GM18498 (cell line): ENCODE results near the gene FAM118B.

ENCODE experiments used
- ATAC-seq: cut with Tn5 transposase; IDR thresholded peaks from one replicate; pipeline ENCODE4 v1.9.1; 2021; ENCODE audit warnings: mild to moderate bottlenecking, moderate library complexity; ENCODE audit not compliant: unreplicated experiment

The FAM118B gene

DNA sequence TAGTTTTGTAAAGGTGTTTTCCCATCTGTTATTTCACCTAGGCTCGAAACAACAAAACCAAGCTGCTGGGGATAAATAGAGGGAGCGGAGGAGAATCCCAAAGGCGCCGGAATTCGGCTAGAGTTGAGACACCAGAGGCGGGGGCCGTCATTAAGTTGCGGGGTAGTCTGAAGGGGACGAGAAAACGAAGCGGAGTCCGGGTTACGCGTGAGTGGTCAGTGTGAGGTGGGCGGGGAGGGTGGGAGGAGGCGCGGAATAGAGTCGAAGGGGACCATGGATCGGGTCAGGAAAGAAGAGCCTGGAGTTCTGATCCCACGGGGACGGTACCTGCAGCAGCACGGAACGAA, 56.8 kb downstream of the FAM118B start:
- ATAC-seq: no peak

DNA sequence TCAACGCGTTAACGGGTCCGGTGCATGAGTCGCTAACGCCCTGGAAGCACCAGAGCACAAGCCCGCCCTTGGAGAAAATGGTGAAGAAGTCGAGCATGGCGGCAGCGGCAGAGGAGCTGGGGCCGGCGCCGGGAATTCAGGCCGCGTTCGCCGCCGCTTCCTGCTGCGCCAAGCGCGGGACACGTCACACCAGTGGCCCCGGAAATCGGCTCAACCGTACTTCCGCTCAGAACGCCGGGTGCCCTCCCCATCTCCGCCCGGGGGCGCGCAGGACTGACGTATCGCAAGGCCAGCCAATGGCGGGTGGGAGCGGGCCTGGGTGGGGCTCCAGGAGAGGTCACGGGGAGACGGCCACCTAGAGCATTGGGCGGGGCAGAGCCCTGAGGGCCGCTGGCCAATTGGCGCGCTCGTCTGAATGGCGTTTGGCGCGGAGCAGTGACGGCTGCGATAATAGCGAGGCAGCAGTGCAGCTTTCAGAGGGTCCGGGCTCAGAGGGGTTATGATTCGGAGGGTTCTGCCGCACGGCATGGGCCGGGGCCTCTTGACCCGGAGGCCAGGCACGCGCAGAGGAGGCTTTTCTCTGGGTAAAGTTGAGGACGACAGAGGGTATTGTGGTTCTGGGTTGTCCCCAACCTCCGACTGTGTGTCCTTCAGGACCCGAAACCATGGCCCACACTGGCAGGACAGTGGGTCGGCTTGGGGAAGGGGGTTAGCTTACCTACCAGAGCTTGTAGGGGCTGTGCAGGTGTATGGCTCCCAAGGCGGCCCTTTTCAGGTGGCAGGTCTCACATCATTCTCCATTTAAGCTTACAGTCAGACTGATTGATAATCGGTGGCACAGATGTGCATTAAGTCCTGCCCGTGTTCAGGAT, 57.4 kb downstream of the FAM118B start, which contains the start of the genes FOXRED1 and SRPRA:
FOXRED1 (plus strand) TSS at position 447 of the 872 bp plus-strand sequence; CDS start at position 500, 53 bp downstream.
SRPRA (minus strand) TSS at position 188 of the 872 bp plus-strand sequence; CDS start at position 97, 91 bp downstream.
- peak; percentile 99 for ATAC-seq

DNA sequence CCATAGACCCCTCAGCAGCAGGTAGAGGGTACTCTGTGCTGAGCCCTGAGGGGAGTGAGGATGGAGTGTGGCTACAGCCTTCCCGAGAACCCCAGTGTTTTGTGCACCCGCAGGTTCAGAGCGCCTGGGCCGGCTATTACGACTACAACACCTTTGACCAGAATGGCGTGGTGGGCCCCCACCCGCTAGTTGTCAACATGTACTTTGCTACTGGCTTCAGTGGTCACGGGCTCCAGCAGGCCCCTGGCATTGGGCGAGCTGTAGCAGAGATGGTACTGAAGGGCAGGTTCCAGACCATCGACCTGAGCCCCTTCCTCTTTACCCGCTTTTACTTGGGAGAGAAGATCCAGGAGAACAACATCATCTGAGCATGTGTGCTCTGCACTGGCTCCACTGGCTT, 65.7 kb downstream of the FAM118B start:
- no peak for ATAC-seq

DNA sequence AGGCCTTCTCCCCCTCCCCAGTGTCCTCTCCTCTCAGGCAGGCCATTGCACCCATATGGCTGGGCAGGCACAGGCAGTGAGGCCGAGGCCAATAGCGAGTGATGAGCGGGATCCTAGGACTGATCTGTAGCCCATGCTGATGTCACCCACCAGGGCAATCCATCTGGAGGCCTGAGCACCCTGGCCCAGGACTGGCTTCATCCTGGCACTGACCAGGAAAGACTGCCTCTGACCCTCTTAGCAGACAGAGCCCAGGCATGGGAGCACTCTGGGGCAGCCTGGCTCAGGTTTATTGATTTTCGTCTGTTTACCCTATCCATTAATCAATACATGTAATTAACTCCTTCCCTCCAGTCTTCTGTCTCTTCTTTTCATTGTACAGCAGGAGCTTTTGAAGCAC, 66.2 kb downstream of the FAM118B start:
- no peak for ATAC-seq

DNA sequence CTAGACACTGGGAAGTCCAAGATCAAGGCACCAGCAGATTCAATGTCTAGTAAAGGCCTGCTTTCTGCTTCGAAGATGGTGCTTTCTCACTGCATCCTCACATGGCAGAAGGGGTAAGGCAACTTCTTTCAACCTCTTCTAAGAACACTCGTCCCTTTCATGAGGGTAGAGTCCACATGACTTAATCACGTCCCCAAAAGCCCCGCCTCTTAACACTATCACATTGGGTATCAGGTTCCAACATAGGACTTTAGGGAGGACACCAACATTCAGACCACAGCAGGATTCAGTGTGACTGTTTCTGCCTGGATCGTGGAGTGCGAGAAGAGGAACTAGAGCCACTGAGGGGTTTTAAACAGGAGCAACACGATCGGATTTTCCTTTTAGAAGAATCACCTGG, 67.6 kb downstream of the FAM118B start:
- no peak for ATAC-seq

DNA sequence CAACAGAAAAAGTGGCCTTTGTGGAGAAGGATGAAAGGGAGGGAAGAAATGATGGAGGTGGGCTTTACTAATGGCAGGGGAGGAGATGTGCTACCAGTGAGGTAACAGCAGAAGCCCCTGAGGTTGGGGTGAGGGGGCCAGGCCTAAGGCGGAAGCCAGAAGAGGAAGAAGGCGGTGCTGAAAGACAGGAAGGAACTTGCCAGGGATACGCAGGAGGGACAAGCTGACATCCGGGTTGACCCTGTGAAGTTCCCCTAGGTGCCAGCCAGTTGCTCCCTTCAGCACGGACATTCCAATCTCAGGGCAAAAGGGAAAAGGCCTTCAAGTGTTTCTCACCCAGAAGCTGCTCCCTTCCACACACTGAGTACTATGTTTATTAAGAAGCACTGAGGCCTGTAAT, 69.0 kb downstream of the FAM118B start:
- no peak for ATAC-seq

DNA sequence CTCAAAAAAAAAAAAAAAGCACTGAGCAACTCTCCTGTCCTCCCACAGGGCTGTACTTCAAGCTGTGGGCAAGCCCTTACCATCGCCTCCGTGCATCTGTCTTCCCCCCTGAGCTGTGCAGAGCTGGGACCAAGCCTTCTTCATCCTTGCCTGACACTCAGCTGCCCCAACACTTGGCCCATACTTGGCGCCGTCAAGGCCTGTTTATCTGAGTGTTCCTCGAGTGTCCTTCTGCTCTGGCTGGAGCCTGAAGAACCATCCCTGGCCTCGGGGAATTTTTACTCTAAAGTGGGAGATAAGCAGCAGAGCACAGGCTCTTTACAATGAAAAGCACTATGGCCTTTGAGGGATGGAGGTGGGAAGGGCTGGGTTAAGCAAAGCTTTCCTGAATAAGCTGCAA, 69.7 kb downstream of the FAM118B start:
- ATAC-seq: no peak

DNA sequence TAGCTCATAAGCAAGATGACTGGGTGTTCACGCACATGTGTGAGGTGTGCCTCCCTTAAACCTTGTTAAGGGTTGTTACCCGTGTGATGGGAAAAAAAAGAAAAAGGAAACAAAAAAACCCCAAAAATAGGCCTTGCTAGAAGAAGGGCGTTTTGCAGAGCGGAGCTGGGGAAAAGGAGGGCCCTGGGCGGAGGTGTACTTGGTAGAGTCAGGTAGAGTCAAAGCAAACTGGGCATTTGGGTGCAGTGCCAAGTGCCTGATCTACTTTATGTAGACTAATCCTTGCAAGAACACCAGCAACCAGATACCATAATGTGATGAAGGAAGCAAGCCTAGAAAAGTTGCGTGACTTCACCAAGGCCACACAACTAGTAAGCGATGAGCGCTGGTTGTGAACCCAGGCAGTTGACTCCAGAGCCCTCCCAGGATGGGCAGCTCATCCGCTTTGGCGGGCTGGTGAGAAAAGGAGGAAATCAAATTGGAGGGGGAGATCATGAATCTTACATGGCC, 70.1 kb downstream of the FAM118B start:
- no peak for ATAC-seq

DNA sequence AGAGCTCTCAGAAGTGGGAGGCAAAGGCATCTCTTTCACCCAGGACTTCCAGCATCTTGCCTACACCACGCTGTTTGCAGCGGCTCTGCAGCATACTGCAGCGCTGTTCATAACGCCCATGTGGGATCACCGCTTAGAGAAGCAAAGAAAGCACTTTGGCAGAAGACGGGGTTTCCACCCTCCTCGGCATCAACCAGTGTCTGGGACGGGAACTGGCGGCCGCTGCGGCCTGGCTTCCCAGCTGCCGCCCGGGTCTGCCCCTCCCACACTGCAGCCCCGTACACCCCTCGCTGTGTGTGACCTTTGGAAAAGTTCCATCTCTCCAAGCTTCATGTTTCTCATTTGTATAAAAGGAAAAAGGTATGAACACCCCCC, 70.8 kb downstream of the FAM118B start:
- ATAC-seq: peak; percentile 21

DNA sequence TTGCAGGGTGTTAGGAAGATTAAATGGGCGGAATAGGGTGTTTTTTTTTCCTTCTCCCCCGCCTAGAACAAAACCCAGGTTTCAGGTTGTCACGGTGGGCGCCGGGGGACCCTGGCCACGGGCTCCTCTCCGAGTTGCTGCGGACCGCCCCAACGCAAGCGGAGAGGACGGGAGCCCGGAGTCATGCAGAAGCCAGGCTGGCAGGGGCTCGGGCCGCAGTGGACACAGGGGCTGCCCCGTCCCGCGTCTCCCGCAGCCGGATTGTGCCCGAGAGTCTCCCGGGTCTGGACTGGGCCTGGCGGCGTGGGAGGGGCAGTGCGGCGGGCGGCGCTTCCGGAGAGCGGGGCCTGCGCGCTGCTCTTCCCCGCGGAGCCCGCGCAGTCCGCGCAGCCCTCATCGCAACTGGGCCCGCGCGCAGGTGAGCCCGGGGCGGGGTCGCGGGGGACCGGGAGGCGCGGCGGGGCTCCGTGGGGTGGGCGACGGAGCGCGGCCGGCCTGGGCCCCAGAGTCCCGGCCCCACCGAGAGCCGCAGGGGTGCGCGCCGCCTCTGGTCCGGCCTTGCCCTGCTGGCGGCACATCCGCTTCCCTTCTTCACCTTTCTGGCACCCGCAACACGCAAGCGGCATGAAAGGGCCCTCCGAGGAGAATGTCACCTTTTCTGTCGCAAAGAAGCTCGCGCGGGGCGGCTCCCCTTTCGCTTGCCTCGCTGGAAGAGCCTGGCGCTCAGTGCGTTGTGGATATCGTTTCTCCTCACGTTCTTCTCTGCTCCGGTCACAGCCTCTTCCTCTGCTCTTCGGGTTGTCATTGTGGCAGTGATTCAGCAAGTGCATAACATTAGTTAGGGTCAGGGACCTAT, 71.4 kb downstream of the FAM118B start, which contains the start of gene TIRAP:
TIRAP (plus strand) TSS at position 358 of the 856 bp plus-strand sequence. CDS start 7,802 bp downstream, outside the sequence.
- peak; percentile 69 for ATAC-seq

DNA sequence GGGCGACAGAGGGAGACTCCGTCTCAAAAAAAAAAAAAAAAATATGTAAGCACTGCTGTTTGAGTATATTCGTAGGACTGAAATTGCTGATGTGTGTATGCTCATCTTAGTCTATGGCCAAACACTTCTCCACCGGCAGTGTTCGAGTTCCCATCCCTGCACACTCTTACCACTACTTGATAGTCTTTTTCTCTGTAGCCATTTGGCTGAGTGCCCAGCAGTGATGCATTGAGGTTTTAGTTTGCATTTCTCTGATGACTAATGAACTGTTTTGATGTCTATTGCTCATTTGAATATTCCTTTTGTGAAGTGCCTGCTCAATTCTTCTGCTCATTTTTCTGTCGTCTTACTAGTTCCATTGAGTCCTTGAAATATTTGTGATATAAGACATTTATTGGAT, 73.2 kb downstream of the FAM118B start:
- peak; percentile 61 for ATAC-seq

DNA sequence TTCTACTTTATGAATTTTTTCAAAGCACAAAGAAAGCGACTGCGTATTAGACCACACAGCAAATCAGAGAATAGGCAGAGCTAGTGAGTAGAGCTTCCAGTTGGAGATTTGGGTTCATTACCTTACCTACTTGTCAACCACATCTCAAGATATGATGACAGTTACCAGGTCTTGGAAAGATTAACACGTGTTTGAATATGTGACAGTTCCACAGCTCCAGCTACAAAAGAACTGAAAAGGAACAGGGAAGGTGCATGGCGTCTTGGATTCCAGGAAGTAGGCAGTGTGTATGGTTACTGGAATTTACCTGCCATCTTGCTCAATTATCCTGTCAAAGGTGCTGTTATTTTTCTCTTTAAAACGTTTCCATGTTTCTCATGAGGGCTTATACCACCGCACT, 76.7 kb downstream of the FAM118B start:
- ATAC-seq: no peak

DNA sequence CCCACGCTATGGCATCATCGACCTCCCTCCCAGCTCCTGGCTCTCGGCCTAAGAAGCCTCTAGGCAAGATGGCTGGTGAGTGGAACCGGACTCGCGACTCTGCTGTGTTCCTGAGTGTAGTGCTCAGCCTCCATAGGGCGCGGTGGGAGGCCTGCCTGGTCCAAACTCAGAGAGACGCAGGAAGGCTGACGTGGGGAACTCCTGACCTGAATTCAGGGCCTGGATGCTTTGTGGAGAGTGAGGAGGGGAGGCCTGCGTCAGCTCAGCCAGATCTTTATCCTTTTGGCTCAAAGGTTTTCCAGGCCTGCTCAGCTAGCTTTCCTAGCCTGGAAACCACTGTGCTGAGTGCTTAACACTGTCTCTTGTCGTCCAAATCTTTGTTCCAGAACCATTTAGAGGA, 79.3 kb downstream of the FAM118B start:
- ATAC-seq: no peak

DNA sequence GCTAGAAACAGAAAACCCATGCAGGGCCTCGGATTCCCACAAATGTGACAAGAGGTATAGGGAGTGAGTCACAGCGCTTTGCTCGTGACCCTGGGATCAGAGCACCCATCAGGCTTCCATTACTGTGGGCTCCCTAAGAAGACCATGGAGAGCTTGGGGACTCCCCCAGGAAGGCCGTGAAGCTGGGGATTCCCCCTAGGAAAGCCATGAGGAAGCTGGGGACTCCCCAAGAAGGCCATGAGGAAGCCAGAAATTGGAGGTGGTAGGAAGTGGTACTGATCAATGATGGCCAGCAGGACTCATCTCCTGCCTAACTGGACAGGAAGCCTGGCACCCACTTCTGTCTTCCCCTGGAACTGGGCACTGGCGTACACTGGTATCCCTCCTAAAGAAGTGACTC, 82.1 kb downstream of the FAM118B start:
- no peak for ATAC-seq

DNA sequence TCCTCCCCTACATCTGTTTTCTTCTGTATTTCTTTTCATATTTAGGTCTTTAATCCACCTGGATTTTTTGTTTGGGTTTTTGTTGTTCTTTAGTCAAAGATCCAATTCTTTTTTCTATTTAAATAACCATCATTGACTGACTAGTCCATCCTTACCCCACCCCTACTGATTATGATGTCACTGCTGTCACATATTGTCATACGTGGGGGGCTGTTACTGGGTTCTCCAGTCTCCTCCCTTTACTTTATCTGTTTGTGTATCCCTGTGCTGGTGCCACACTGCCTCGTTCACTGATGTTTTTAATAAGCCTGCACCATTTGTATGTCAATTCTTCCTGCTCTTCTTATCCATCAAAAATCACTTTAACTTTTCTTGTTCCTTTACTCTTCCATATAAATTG, 85.4 kb downstream of the FAM118B start:
- no peak for ATAC-seq

DNA sequence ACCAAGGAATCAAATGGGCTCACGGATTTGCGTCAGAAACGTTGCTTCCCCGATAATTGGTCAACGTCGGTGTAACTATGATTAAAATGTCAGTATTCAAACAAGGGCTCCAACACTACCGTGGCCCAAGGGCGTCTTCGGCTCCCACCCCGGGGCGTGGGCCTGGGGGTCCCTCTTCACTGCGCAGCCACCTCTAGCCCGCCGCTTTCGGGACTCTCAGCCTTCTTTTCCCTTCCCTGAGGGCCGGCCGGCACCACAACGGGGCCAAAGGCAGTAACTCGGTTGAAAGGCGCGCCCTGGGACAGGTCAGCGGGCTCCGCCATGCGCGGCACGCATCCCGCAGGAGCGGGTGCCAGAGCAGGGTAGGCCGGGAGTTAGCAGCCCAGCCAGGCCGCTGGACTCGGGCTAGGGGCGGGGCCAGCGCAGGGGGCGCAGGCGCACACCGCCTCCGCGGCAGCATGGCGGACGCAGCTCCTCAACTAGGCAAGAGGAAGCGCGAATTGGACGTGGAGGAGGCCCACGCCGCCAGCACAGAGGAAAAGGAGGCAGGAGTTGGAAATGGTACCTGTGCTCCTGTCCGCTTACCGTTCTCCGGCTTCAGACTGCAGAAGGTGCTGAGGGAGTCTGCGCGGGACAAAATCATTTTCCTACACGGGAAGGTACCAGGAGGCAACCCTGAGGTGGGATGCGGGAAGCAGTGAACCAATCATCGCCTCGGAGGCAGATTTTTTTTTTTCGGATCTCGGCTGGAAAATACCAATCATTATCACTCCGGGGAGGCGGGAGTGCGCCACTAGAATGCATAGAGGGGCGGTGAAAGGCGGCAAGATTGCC, 92.3 kb downstream of the FAM118B start, which contains the start of gene DCPS:
DCPS (plus strand) TSS at position 438 of the 834 bp plus-strand sequence; CDS start at position 459, 21 bp downstream.
- peak; percentile 90 for ATAC-seq

DNA sequence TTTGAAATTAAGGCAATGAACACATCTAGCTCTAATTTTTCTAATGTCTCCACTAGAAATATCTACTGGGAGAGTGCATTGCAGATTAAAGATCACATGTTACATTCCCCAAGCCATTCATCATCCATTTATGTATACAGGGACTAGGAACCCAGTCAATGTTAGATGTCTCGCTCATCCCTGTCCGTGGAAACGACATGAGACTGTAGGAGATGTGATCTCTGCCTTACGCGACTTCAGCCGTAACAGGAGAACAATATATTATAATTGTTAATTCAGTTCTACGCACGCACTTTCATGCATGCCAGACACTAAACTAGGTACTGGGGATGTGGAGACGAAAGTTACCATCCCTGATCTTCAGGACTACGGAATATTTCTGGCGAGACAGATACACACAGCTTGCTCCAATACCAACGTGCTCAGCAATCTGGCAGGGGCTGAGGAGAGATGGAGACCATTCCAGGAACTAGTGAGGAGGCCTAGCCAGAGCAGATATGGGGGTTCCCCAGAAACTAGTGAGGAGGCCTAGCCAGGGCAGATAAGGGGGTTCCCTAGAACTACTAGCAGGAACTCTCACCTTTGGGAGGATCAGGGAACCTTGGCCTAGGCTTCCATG, 93.0 kb downstream of the FAM118B start:
- ATAC-seq: no peak

DNA sequence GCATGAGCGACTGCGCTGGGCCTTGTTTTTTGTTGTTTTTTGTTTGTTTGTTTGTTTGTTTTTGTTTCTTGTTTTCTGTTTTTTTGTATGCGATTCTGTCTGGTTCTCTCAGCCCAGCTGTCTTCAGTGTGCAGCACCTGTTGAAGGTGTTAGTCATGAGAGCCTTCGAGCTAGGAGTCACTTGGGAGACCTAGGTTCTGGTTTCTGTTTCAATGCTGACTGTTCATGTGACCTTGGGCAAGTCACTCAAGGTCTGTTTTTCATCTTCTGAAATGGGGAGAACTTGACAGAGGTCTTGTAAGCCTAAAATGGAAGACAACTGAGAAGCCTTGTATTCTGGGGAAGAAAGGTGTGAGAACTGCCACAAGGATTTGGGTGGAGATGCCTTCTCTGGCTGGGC, 94.1 kb downstream of the FAM118B start:
- peak; percentile 61 for ATAC-seq

DNA sequence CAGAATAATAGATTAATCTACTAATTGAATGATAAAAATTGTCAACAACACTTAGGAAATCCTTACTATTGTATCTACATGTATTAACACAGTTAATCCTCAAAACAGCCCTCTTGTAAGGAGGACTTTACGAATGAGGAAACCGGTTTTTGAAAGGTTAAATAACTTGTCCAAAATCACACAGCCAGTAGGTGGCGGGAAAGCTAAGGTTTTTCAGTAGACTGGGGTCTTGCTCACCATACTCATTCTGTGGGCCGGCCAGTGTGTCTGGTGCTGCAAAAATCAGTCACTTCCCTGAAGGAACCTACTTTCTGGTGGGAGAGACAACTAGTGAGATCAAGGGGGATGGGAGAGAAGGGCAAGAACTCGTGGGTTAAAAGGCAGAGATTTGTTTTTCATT, 96.1 kb downstream of the FAM118B start:
- no peak for ATAC-seq

DNA sequence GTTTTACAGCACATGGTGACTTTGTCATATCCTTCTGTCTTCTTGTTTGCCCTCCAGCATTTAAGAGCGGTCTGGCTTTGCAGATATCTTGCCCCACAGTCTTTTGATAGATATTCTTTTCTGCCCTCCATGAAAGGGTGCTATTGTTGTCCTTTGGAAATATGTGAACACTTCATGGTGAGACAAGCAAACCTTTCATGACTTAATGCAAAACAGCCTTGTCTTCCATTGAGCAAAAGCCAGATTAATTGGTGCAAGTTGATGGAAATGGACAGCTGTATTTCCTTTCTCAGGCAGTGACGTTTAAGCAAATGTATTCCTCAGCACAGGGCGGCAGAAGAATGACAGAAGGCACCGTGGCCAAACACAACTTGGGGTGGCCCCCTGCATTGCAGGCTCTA, 96.7 kb downstream of the FAM118B start:
- no peak for ATAC-seq
